SU-DHL-6 (cell line): Measurements from ENCODE around the gene C12orf57.

ENCODE experiments used
- H2AFZ ChIP-seq: fragments of 200-600 bp; sonication (generic); 2 replicates; pipeline ENCODE4 v1.6.1; 2014; ENCODE audit warnings: low read depth, mild to moderate bottlenecking, moderate library complexity, mixed read lengths, antibody characterized with exemption, low read length; ENCODE audit not compliant: severe bottlenecking
- H3F3A ChIP-seq: fragments of 200-600 bp; shearing (Covaris generic); 2 replicates; pipeline ENCODE4 v1.6.0; 2016; ENCODE audit warnings: antibody characterized with exemption, mild to moderate bottlenecking; ENCODE audit not compliant: insufficient read depth
- H3K27ac ChIP-seq: fragments of 200-600 bp; sonication (generic); 2 replicates; pipeline ENCODE4 v1.5.1; 2016; ENCODE audit warnings: low read depth, mild to moderate bottlenecking, low read length, moderate library complexity, mixed read lengths
- H3K27me3 ChIP-seq: fragments of 200-600 bp; sonication (generic), shearing (Covaris generic); 2 replicates; pipeline ENCODE4 v1.6.0; 2014; ENCODE audit warnings: mild to moderate bottlenecking, low read length
- H3K36me3 ChIP-seq: fragments of 200-600 bp; sonication (generic); 2 replicates; pipeline ENCODE4 v1.6.1; 2014; ENCODE audit warnings: mild to moderate bottlenecking, low read length, mixed read lengths
- H3K4me2 ChIP-seq: fragments of 300-600, 200-600 bp; shearing (Covaris generic), sonication (generic); 2 replicates; pipeline ENCODE4 v1.6.0; 2014; ENCODE audit warnings: low read length, low read depth, mild to moderate bottlenecking; ENCODE audit not compliant: poor library complexity, severe bottlenecking
- H3K4me3 ChIP-seq: fragments of 200-600 bp; sonication (generic); 2 replicates; pipeline ENCODE4 v1.5.1; 2014; ENCODE audit warnings: antibody characterized with exemption, low read length, mild to moderate bottlenecking, mixed read lengths; ENCODE audit not compliant: insufficient read depth, poor library complexity, severe bottlenecking
- H3K79me2 ChIP-seq: fragments of 200-600 bp; sonication (generic); 2 replicates; pipeline ENCODE4 v1.6.1; 2014; ENCODE audit warnings: mild to moderate bottlenecking, low read length, moderate library complexity; ENCODE audit not compliant: insufficient read depth
- H3K9ac ChIP-seq: fragments of 200-600 bp; sonication (generic); 2 replicates; pipeline ENCODE4 v1.7.0; 2014; ENCODE audit warnings: mild to moderate bottlenecking, low read length
- H3K9me2 ChIP-seq: fragments of 200-600 bp; sonication (generic); replicated peaks from 2 replicates; pipeline ENCODE4 v1.6.1; 2014; ENCODE audit warnings: low read length; ENCODE audit not compliant: insufficient read depth
- H3K9me3 ChIP-seq: fragments of 200-600 bp; sonication (generic); 2 replicates; pipeline ENCODE4 v1.6.1; 2014; ENCODE audit warnings: low read length, mixed read lengths; ENCODE audit not compliant: insufficient read depth
- H4K20me1 ChIP-seq: fragments of 200-600 bp; sonication (generic); 2 replicates; pipeline ENCODE4 v1.6.1; 2014; ENCODE audit warnings: low read depth, mild to moderate bottlenecking, antibody characterized with exemption, low read length, moderate library complexity, mixed read lengths
- CTCF ChIP-seq: fragments of 200-600 bp; sonication (generic); IDR thresholded peaks from one replicate; pipeline ENCODE4 v1.5.1; 2017; ENCODE audit warnings: antibody characterized with exemption, mild to moderate bottlenecking, low read length, moderate library complexity; ENCODE audit not compliant: insufficient read depth, poor library complexity, severe bottlenecking
- EZH2phosphoT487 ChIP-seq: fragments of 200-600 bp; sonication (generic), shearing (Covaris generic); conservative IDR thresholded peaks from 2 replicates; pipeline ENCODE4 v1.6.1; 2018; ENCODE audit warnings: mild to moderate bottlenecking, antibody characterized with exemption, low read length, moderate library complexity, mixed read lengths

Gene C12orf57

GRCh38 chr12:6914947-6915788 is 28.7 kb upstream of the C12orf57 start:
- H2AFZ ChIP-seq, result peak overlapping the region; percentile 91
- no peaks in the 10 kb centered on the region for H3K9me3 ChIP-seq
- peak overlapping the region; percentile 40 for H3K4me3 ChIP-seq
- no peaks in the 10 kb centered on the region for H3K36me3 ChIP-seq
- peak overlapping the region; percentile 39; the same call in 1 of the 2 replicates for H3K9ac ChIP-seq
- H4K20me1 ChIP-seq, result no peaks in the 10 kb centered on the region
- H3K79me2 ChIP-seq, result no peaks in the 10 kb centered on the region
- H3K27me3 ChIP-seq, result no peaks in the 10 kb centered on the region
- peak overlapping the region; percentile 62 for H3K4me2 ChIP-seq
- no peak for TF ChIP-seq EZH2phosphoT487
- no peaks in the 10 kb centered on the region for H3K9me2 ChIP-seq
- no peaks in the 10 kb centered on the region for H3F3A ChIP-seq
- no peak overlapping the region for H3K27ac ChIP-seq

GRCh38 chr12:6915789-6916285 is 28.0 kb upstream of the C12orf57 start:
- H3K9ac ChIP-seq, result no peak overlapping the region
- H3K4me2 ChIP-seq, result no peak overlapping the region
- H2AFZ ChIP-seq, result no peak overlapping the region
- TF ChIP-seq CTCF (no peak), EZH2phosphoT487 (no peak)
- H3F3A ChIP-seq, result no peaks in the 10 kb centered on the region
- no peaks in the 10 kb centered on the region for H3K79me2 ChIP-seq
- no peak overlapping the region for H3K27ac ChIP-seq
- H3K9me2 ChIP-seq, result no peaks in the 10 kb centered on the region
- no peaks in the 10 kb centered on the region for H3K9me3 ChIP-seq
- no peak overlapping the region for H3K4me3 ChIP-seq
- H3K27me3 ChIP-seq, result no peaks in the 10 kb centered on the region
- no peaks in the 10 kb centered on the region for H4K20me1 ChIP-seq
- no peaks in the 10 kb centered on the region for H3K36me3 ChIP-seq

- H3K9ac ChIP-seq, result no peak overlapping the region
Measured at GRCh38 chr12:6916426-6917200, 27.2 kb upstream of the C12orf57 start.

More at GRCh38 chr12:6916426-6917200, 27.2 kb upstream of the C12orf57 start:
- no peaks in the 10 kb centered on the region for H3K9me3 ChIP-seq
- no peaks in the 10 kb centered on the region for H4K20me1 ChIP-seq
- no peak overlapping the region for H3K4me3 ChIP-seq
- no peak for TF ChIP-seq CTCF
- no peak for TF ChIP-seq EZH2phosphoT487
- no peak overlapping the region for H3K4me2 ChIP-seq
- no peaks in the 10 kb centered on the region for H3K9me2 ChIP-seq
- H3K27ac ChIP-seq, result no peak overlapping the region
- no peaks in the 10 kb centered on the region for H3K36me3 ChIP-seq
- no peaks in the 10 kb centered on the region for H3K27me3 ChIP-seq
- H2AFZ ChIP-seq, result no peak overlapping the region
- no peaks in the 10 kb centered on the region for H3F3A ChIP-seq
- no peaks in the 10 kb centered on the region for H3K79me2 ChIP-seq
